HG02852 (cell line): ENCODE measurements around the gene EPB41L3.
"Not testable (repeated sequence)": the region's sequence is repeated elsewhere in the genome, so short reads cannot be mapped to it uniquely, and the experiment has no call there.

ENCODE experiments used
- ATAC-seq: cut with Tn5 transposase; IDR thresholded peaks from one replicate; pipeline ENCODE4 v1.9.1; 2021; ENCODE audit warnings: mild to moderate bottlenecking, moderate library complexity; ENCODE audit not compliant: unreplicated experiment

The EPB41L3 gene

DNA sequence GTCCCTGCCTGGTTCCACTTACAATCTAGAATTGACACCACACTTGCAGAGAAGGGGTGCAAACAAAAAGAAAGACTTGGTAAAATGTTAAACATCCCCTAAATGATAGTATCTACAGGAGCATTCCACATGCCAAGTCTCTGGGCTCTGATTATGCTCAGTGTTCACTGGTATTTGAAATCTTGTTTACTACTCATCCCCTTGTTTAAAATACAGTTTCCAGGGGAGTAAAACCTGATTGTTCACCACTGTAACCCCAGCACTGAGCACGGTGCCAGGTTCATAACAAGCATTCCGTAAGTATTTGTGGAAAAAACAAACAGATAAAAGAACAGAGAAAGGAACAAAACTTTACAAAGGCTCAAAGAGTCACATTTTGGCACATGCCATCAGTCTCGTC is 11.7 kb downstream of the EPB41L3 start:
- ATAC-seq: no peak

- ATAC-seq: no peak
Measured at GRCh38 chr18:5530629-5531178, 13.1 kb downstream of the EPB41L3 start.

DNA sequence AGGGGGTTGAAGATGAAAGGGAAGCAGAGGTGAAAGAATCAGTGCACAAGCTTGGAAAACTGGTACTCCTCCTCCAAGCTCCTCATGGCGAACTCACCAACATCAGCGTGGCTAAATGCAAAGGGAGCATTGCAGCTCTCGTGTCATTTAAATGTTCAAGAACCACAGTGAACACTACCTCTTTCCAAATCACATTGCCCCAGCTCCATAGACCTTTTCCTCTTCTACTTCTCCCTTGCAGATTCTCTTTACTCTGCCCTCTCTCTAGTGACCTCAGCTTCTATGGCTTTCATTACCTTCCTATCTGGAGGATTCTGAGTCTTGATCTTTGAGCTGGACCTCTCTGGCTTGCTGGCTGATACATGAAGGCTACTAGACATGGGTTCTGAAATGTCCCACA is 14.3 kb downstream of the EPB41L3 start:
- no peak for ATAC-seq

GRCh38 chr18:5527603-5528002 is 16.2 kb downstream of the EPB41L3 start:
- ATAC-seq: no peak

GRCh38 chr18:5524660-5525059 is 19.1 kb downstream of the EPB41L3 start:
- no peak for ATAC-seq

- no peak for ATAC-seq
Measured at GRCh38 chr18:5521000-5521399, 22.8 kb downstream of the EPB41L3 start.

GRCh38 chr18:5520464-5520863 is 23.3 kb downstream of the EPB41L3 start:
- ATAC-seq: no peak

DNA sequence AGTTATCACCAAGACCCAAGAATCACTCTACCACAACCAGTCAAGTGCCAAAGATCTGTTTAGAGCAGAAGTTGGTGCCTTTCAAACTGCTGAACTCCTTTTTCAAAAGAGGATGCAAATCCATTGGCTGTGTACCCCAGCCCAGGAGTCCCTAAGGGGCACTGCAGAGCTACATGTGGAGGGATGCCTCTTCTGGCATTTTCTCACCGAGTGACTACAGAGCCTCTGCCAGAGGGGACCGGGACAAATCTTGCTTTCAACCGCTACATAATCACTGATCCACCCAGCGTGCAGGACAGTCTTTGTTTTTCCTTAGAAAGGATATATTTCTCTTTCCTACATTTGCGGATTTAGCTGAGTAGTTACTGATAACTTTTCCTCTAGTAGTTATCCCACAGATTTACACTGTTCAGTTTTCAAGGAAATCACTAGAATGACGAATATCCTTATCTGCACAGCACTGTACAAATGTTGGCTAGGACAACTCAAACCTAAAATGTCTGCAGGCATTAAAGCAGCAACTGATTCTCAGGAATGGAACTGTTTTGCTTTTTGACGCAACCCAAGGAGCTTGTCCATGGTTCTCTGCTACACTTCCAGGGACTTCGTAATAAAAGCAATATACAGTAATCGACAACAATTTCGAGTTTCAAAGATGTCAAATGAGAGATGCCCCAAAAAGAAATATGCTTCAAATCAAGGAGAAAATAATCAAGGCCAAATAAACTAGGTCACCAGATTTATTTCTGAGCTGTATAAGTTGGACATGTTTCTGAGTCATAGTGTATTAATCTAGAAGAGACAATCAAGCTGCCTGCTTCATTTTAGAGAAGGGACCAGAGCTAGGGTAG is 24.1 kb downstream of the EPB41L3 start:
- no peak for ATAC-seq

GRCh38 chr18:5518899-5519371 is 24.9 kb downstream of the EPB41L3 start:
- ATAC-seq: no peak

GRCh38 chr18:5518179-5518770 is 25.5 kb downstream of the EPB41L3 start:
- no peak for ATAC-seq

- ATAC-seq: no peak
Measured at GRCh38 chr18:5516841-5517240, 27.0 kb downstream of the EPB41L3 start.

DNA sequence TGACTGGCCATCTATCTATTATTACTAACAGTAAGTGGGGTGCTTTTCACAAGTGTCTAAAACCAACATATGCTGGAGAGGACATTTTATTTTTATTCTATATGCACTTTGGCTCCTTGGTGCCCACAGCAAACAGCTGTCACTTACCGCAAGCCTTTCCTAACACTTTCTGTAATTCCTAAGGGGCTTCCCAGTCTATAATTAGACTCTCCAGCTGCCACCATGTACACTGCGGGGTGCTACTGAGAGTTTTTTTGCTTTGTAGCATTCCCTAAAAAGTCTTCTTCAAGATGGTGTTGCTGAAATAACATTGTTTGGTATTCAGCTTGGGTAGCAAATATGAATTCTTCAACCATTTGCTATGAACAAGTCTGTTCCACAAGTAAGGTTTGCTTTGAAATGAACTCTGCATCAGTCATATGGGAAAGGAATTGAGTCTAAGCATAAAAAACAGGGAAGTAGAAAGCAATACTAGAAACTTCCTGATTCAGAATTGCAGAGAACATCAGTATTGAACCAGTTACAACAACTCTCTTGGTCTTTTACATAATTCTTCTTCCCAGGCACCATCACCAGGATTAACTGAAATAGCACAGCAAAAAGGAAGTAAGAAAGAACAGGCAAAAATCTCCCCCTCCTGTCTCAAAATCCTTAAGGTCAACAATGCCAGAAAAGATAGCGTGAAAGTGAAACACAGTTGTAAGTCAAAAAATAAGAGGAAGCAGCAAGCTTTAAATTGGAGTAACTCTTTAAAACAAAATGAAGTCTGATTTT is 28.6 kb downstream of the EPB41L3 start:
- no peak for ATAC-seq

DNA sequence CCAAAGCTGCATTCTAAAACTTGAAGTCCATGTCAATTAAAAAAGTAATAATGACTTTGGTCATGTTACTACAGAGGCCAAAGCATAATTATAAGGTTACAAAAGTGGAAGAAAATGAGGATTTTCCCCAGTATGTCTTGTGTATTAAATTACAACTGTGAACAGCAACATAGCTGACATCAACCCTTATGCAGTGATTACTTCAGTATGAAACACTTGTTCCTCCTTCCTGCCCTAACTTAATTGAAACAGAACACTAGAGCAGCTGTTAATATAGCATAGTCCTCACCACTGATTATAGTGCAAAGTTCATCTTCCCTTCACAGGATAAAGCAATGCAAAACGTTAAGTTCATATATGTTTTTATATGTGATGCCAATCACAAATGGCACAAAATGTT is 29.9 kb downstream of the EPB41L3 start:
- no peak for ATAC-seq

DNA sequence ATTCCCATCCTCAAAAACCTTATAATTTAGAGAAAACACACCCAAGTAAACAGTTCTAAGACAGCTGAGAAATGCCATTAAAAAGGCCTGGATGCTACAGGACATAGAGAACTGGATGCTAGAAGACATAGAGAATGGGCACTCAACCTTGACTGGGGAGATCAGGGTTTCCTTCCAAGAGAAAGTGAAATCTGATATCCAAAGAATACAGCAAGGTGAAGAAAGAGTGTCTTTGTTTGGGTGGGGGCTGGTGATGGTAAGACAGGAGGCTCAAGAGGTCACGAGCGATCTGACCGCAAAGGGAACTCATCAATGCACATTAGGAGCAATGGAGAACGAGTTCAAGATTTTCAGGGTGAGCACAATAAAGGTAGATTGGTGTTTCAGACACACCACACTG is 31.6 kb downstream of the EPB41L3 start:
- ATAC-seq: no peak

- ATAC-seq: not testable (repeated sequence)
Measured at GRCh38 chr18:5511541-5511940, 32.3 kb downstream of the EPB41L3 start.

- ATAC-seq: no peak
Measured at GRCh38 chr18:5510135-5510846, 33.5 kb downstream of the EPB41L3 start.

DNA sequence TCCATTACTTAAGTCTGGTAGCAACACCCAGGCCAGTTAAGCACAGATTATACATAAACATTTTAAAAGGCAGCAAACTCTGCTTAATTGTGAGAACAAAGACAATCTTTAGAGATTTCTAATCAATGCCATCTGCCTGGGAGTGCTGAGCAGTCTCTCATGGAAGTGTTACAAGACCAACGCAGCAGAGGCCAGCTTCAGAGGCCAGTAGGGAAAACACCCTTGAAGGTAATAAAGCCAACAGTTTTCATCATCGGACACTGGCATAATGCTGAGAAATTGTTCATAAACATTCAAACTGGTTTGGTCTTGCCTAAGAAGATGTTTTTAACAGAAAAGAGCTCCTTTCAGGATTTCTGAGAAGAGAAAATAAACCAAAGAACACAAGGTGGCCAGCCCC is 35.0 kb downstream of the EPB41L3 start:
- no peak for ATAC-seq

- ATAC-seq: no peak
Measured at GRCh38 chr18:5507756-5508155, 36.0 kb downstream of the EPB41L3 start.

DNA sequence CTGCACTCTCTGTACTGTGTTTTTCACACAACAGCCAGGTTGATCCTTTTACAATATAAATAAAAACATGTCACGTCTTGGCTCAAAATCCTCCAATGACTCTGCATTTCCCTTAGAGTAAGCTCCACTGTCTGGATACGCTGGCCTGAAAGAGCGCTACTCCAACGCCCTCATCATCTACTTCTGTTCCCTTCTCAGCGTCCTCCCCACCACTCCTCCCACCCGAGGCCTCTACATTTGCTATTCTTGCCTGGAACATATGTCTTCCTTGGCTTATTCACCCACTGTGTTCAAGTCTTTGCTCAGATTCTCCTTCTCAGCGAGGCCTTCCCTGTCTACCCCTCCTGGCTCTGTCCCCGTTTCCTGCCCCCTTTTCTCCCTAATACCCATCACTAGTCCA is 37.6 kb downstream of the EPB41L3 start:
- no peak for ATAC-seq

DNA sequence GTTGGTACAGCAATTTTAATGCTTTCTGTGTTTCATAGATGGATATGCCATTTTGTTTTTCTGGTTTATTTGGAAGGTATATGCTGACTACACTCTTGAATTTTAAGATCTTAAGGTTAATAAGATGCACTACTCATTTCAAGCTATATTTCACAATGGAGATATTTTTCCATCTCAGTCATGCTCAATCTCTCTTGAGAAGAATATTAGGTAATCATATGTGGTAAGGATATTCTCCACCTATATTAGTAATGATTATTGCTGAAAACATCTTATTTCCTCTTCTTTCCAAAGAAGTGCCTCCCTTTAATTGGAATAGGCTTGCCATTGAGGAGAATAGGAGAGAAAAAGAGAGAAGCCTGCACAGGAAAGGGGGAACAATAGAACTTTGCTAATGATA is 40.1 kb downstream of the EPB41L3 start:
- no peak for ATAC-seq
